Transverse colon (tissue), 4 donors: ENCODE measurements around the gene TRAM2. TPM values are rescaled to one million over a fixed set of nuclear protein-coding genes. Genes with fewer than 3 reads are reported as not detected.

ENCODE experiments used
- DNase-seq: peaks from one replicate; pipeline ENCODE4 v3.0.0-alpha.2; 2019
- H3K27ac ChIP-seq, 4 donors: fragments of 200-600 bp; sonication (generic); 2 replicates each; pipeline ENCODE4 v1.5.1; 2016 to 2018; ENCODE audit warnings: inconsistent platforms in 4 of 4
- H3K27me3 ChIP-seq: fragments of 200-600 bp; sonication (generic); 2 replicates; pipeline ENCODE4 v1.5.1; 2017; ENCODE audit warnings: inconsistent platforms
- H3K36me3 ChIP-seq, 4 donors: fragments of 200-600 bp; sonication (generic); 2 replicates each; pipeline ENCODE4 v1.5.1; 2017 to 2019; ENCODE audit warnings: inconsistent platforms in 4 of 4
- H3K4me1 ChIP-seq, 4 donors: fragments of 200-600 bp; sonication (generic); 2 replicates each; pipeline ENCODE4 v1.5.1; 2017 to 2020; ENCODE audit warnings: inconsistent platforms in 4 of 4
- H3K4me3 ChIP-seq, 4 donors: fragments of 200-600 bp; sonication (generic); 1 replicate in 1 of 4; 2 replicates in 3 of 4; pipeline versions ENCODE4 v1.5.1 to v1.6.1; 2017 to 2019; ENCODE audit warnings: inconsistent platforms in 4 of 4
- H3K9me3 ChIP-seq, 2 donors: fragments of 200-600 bp; sonication (generic); 2 replicates each; pipeline ENCODE4 v1.5.1; 2017 to 2019; ENCODE audit warnings: inconsistent platforms in 2 of 2
- EP300 ChIP-seq: sonication (generic); formaldehyde crosslinking; IDR thresholded peaks from one replicate; pipeline ENCODE4 v1.6.1; 2017; ENCODE audit warnings: antibody characterized with exemption, low read depth
- POLR2A ChIP-seq: fragments of 450-650 bp; IDR thresholded peaks from one replicate; pipeline ENCODE4 v1.6.1; 2016; ENCODE audit warnings: antibody characterized with exemption, mild to moderate bottlenecking, moderate library complexity
- POLR2AphosphoS5 ChIP-seq, 3 donors: sonication (generic); formaldehyde crosslinking; IDR thresholded peaks; one replicate each; pipeline ENCODE4 v1.6.1; 2016; ENCODE audit warnings: antibody characterized with exemption in 3 of 3
- WGBS, 2 donors: methylation state at CpG; one replicate each; pipeline ENCODE4 v1.1.5; 2018; ENCODE audit warnings: low coverage in 1 of 2; 5-methylcytosine and 5-hydroxymethylcytosine counted together
- in situ Hi-C, 4 donors: fragments of 200-750 bp; cut with MboI; loops; one replicate each; pipeline versions ENCODE4 v1.15.0 to v1.15.1; 2017; ENCODE audit warnings: low sequenced_read_pairs in 3 of 4, low pct_ligation_motif_present in 1 of 4, low pct_unique_long_range_greater_than_20kb in 1 of 4
- intact Hi-C: fragments of 100-400 bp; cut with DNase I; formaldehyde crosslinking; loops from one replicate; pipeline ENCODE4 v1.15.1; 2023; ENCODE audit warnings: low total_unique reads
- total RNA-seq, 4 donors: library from RNA; depleted of rRNA; stranded (reverse); fragments of >200 nt; gene quantifications; one replicate each; pipeline ENCODE4 v1.1.0, GENCODE V29; 2016
- TF ChIP-seq, protein P1 (sequence below), 5 experiments: fragments of 200-600 bp in 3 of 5; fragments of 450-650 bp in 2 of 5; sonication (generic) in 3 of 5; IDR thresholded peaks; 1 replicate in 2 of 5; 2 replicates in 3 of 5; pipeline ENCODE4 v1.5.1; 2016 to 2017; ENCODE audit warnings: antibody characterized with exemption in 5 of 5, inconsistent platforms in 3 of 5, mild to moderate bottlenecking in 2 of 5, moderate library complexity in 1 of 5

The TRAM2 gene
- total RNA-seq, 4 donors from 2014 or later: 8.4 to 15.4 (median 11.7) TPM

DNA sequence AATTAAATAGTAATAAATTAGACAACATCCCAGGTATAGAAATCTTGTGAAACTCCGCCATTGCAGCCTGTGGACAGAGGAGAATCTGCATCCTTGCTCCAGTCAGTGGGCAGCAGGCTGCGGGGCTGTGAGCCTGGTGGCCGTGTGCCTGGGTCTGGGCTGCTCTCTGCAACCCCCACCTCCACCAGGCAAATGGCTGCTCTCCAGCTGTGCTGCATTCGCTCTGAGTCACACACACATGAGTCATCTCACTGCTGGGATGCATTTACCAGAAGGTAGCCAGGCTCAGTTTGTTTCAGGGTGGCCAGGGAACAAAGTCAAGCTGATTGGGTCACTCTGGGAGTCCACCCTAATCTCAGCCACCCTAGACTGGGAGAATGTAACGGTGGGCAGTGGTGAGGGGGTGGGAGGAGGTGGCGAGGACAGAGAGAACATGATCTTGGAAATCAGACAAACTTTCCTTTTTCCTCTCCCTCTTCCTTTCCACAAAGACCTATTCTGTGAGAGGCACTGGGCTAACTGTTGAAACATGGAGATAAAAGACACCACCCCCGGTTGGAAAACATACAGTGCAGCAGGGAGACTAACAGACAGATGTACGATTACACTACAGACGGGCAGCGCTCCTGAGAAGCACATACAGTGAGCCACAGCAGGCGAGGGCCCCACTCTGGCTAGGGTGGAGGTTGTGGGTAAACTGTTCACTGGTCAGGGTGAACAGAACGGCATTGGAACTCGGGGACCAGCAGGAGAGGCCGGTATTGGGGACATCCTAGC lies 59.2 kb downstream of the TRAM2 start:
- peak overlapping the region; percentile 81 to 92 (median 87) for H3K27ac ChIP-seq
- H3K36me3 ChIP-seq: no peaks in the 10 kb centered on the region
- intact Hi-C loops: no loop called here
- no peaks in the 10 kb centered on the region for H3K9me3 ChIP-seq
- TF ChIP-seq, protein P1, sequence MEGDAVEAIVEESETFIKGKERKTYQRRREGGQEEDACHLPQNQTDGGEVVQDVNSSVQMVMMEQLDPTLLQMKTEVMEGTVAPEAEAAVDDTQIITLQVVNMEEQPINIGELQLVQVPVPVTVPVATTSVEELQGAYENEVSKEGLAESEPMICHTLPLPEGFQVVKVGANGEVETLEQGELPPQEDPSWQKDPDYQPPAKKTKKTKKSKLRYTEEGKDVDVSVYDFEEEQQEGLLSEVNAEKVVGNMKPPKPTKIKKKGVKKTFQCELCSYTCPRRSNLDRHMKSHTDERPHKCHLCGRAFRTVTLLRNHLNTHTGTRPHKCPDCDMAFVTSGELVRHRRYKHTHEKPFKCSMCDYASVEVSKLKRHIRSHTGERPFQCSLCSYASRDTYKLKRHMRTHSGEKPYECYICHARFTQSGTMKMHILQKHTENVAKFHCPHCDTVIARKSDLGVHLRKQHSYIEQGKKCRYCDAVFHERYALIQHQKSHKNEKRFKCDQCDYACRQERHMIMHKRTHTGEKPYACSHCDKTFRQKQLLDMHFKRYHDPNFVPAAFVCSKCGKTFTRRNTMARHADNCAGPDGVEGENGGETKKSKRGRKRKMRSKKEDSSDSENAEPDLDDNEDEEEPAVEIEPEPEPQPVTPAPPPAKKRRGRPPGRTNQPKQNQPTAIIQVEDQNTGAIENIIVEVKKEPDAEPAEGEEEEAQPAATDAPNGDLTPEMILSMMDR (IDR thresholded peaks at IDR 0.05): no peak
- TF ChIP-seq POLR2AphosphoS5 (IDR thresholded peaks at IDR 0.05) (peak; percentile 81 to 87 (median 82)), EP300 (no peak), POLR2A (peak; percentile 17)
- 51 to 65% methylated on average over 4 to 14 of the region's 14 CpGs for WGBS, 2 donors
- H3K27me3 ChIP-seq: no peaks in the 10 kb centered on the region
- peak; percentile 76 for DNase-seq
- in situ Hi-C loops: no loop called here
- H3K4me1 ChIP-seq: peaks cover 18 to 41% (median 26%) of the 10 kb centered on the region in 4 donors
- no peak overlapping the region for H3K4me3 ChIP-seq

DNA sequence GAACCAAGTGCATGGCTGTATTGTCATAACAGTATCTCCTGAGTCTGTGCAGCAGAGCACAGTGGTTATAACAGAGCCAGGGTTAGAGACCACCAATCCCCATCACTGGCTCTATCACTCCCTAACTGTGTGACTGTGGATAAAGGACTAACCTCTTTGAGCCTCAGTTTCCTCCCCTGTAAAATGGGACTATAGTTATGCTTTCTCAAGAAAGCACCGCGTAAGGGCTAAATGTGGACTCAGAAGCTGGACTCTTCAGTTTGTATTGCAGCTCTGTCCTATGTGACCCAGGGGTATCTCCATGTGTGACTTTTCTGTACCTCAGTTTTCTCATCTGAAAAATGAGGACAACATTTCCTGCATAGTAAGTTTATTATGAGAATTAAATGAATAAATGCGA lies 59.9 kb downstream of the TRAM2 start:
- Histone ChIP-seq H3K4me3 (no peak overlapping the region), H3K9me3 (no peaks in the 10 kb centered on the region), H3K27me3 (no peaks in the 10 kb centered on the region), H3K4me1 (peaks cover 16 to 41% (median 23%) of the 10 kb centered on the region in 4 donors), H3K27ac (peak overlapping the region in 3 of 4 donors; percentile 86 to 92 (median 88)), H3K36me3 (no peaks in the 10 kb centered on the region)
- intact Hi-C loops (no loop called here), in situ Hi-C loops (no loop called here)
- TF ChIP-seq POLR2A (no peak), POLR2AphosphoS5 (IDR thresholded peaks at IDR 0.05) (no peak), EP300 (no peak)
- TF ChIP-seq, protein P1 (IDR thresholded peaks at IDR 0.05): no peak
- no peak for DNase-seq
- WGBS, 2 donors: 95 to 97% methylated on average over 3 of the region's 3 CpGs

DNA sequence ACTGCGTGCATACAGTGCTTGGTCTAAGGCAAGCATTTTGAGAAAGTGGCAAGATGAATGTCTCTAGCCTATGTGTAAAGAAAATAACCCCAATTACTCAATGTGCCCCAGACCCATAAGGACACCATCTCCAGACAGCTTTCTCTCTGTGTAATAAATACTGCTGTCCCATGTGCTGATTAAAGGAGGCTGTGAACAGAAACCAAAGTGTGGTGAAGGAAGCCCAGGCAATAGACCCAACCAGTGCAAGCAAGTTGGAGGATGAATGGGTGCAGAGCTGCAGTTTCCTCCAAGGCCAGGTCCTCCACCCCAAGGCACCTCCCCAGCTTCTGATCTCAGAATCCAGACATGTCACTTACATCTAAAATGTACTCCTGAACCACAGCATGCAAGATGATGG lies 60.6 kb downstream of the TRAM2 start:
- in situ Hi-C loops: no loop called here

DNA sequence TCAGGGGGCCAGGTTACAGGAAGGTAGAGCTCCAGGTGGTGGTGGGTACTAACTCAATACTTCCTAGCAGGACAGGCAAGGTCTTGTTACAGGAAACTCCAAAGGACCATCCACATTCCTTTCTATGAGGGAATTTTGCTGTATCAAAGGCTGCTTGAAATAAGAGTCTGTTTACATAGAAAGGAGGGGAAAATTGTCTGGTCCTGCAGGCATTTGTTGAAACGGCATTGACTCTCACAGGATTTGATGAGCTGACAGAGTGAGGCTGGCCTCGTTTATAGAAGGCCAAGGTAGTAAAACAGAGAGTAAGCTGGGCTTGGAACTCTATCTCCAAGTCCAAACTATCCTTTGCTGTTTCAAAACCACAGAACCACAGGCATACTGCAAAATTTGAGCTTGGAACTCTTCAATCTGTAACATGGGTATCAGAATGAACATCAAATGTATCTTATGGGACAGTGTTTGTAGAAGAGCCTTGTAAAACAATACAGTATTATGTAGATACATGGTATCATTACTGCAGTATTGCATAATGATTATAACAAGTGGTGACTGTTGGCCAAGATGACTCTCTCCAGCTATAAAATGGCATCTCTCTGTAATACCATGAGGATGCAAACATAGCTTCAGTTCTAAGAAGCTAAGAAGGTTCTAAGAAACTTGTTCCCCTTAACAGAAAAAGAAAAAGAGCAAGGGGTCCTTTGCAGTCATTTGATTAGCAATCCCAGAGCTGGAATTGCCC lies 61.5 kb downstream of the TRAM2 start:
- no peak for DNase-seq
- H3K27ac ChIP-seq: peak overlapping the region; percentile 76 to 86 (median 80)
- in situ Hi-C loops: no loop called here
- peaks cover 14 to 38% (median 26%) of the 10 kb centered on the region in 4 donors for H3K4me1 ChIP-seq
- intact Hi-C loops: no loop called here
- no peak for TF ChIP-seq EP300
- no peak for TF ChIP-seq POLR2AphosphoS5 (IDR thresholded peaks at IDR 0.05)
- TF ChIP-seq POLR2A: no peak
- TF ChIP-seq, protein P1 (IDR thresholded peaks at IDR 0.05): no peak
- 57 to 58% methylated on average over 2 of the region's 2 CpGs for WGBS, 2 donors
- no peak overlapping the region for H3K4me3 ChIP-seq
- H3K36me3 ChIP-seq: no peaks in the 10 kb centered on the region
- no peaks in the 10 kb centered on the region for H3K9me3 ChIP-seq
- H3K27me3 ChIP-seq: no peaks in the 10 kb centered on the region

More for the DNA sequence above, 60.6 kb downstream of the TRAM2 start:
- no peaks in the 10 kb centered on the region for H3K9me3 ChIP-seq
- H3K4me3 ChIP-seq: no peak overlapping the region
- peaks cover 14 to 38% (median 25%) of the 10 kb centered on the region in 4 donors for H3K4me1 ChIP-seq
- TF ChIP-seq EP300 (no peak), POLR2AphosphoS5 (IDR thresholded peaks at IDR 0.05) (no peak), POLR2A (no peak)
- TF ChIP-seq, protein P1 (IDR thresholded peaks at IDR 0.05): no peak
- no peak for DNase-seq
- intact Hi-C loops: no loop called here
- WGBS, 2 donors: 88% methylated on average over 1 of the region's 1 CpG; no CpG with 5 or more reads in 1 of the 2 donors
- no peaks in the 10 kb centered on the region for H3K27me3 ChIP-seq
- H3K36me3 ChIP-seq: no peaks in the 10 kb centered on the region
- H3K27ac ChIP-seq: peak overlapping the region in 1 of 4 donors; percentile 86
